GM23248 (cell line): ENCODE results near the gene NUP210. TPM values are rescaled to one million over a fixed set of nuclear protein-coding genes. Genes with fewer than 3 reads are reported as not detected.

Experiments
- DNase-seq: peaks from one replicate; pipeline ENCODE4 v3.0.0-alpha.2; 2015
- H2AFZ ChIP-seq: fragments of 200-600 bp; sonication (generic); 2 replicates; pipeline ENCODE4 v1.6.1; 2016; ENCODE audit warnings: antibody characterized with exemption
- H3F3A ChIP-seq: fragments of 200-600 bp; sonication (generic); 2 replicates; pipeline ENCODE4 v1.6.1; 2016; ENCODE audit warnings: mild to moderate bottlenecking, antibody characterized with exemption, mixed run types; ENCODE audit not compliant: insufficient read depth
- H3K27ac ChIP-seq: fragments of 200-600 bp; sonication (generic); 2 replicates; pipeline ENCODE4 v1.5.1; 2016; ENCODE audit warnings: mild to moderate bottlenecking
- H3K27me3 ChIP-seq: fragments of 200-600 bp; sonication (generic); replicated peaks from 2 replicates; pipeline ENCODE4 v1.6.1; 2016; ENCODE audit warnings: mild to moderate bottlenecking; ENCODE audit not compliant: insufficient read depth
- H3K36me3 ChIP-seq: fragments of 200-600 bp; sonication (generic); 2 replicates; pipeline ENCODE4 v1.6.1; 2016; ENCODE audit warnings: low read depth, mild to moderate bottlenecking
- H3K4me1 ChIP-seq: fragments of 200-600 bp; sonication (generic); 2 replicates; pipeline ENCODE4 v1.6.1; 2016; ENCODE audit warnings: mild to moderate bottlenecking; ENCODE audit not compliant: insufficient read depth
- H3K4me2 ChIP-seq: fragments of 200-600 bp; sonication (generic); one replicate; pipeline ENCODE4 v1.6.1; 2016; ENCODE audit warnings: mild to moderate bottlenecking; ENCODE audit not compliant: unreplicated experiment
- H3K4me3 ChIP-seq: fragments of 200-600 bp; sonication (generic); 2 replicates; pipeline ENCODE4 v1.5.1; 2016; ENCODE audit warnings: mild to moderate bottlenecking
- H3K79me2 ChIP-seq: fragments of 200-600 bp; sonication (generic); 2 replicates; pipeline ENCODE4 v1.6.1; 2016; ENCODE audit warnings: mild to moderate bottlenecking; ENCODE audit not compliant: insufficient read depth
- H3K9ac ChIP-seq: fragments of 200-600 bp; sonication (generic); 2 replicates; pipeline ENCODE4 v1.6.1; 2016; ENCODE audit warnings: mild to moderate bottlenecking
- H3K9me2 ChIP-seq: fragments of 200-600 bp; sonication (generic); 2 replicates; pipeline ENCODE4 v1.6.1; 2016; ENCODE audit warnings: mixed run types, mild to moderate bottlenecking, moderate library complexity; ENCODE audit not compliant: insufficient read depth
- H3K9me3 ChIP-seq: fragments of 200-600 bp; sonication (generic); one replicate; pipeline ENCODE4 v1.6.1; 2017; ENCODE audit warnings: low read depth
- H4K20me1 ChIP-seq: fragments of 200-600 bp; sonication (generic); 2 replicates; pipeline ENCODE4 v1.6.0; 2016; ENCODE audit not compliant: insufficient read depth
- EZH2 ChIP-seq: fragments of 200-600 bp; sonication (generic); IDR thresholded peaks from 2 replicates; pipeline ENCODE4 v1.6.1; 2018; ENCODE audit warnings: antibody characterized with exemption, mild to moderate bottlenecking; ENCODE audit not compliant: insufficient read depth, poor library complexity, severe bottlenecking
- EZH2phosphoT487 ChIP-seq: fragments of 200-600 bp; sonication (generic); IDR thresholded peaks from 2 replicates; pipeline ENCODE4 v1.6.1; 2018; ENCODE audit warnings: antibody characterized with exemption, moderate library complexity, mild to moderate bottlenecking, low read depth; ENCODE audit not compliant: insufficient read depth
- WGBS, 2 experiments: methylation state at CpG; one replicate each; pipeline ENCODE4 v1.1.6; 2015 to 2017; ENCODE audit warnings: low lambda C conversion rate in 2 of 2, low coverage in 1 of 2; ENCODE audit errors: missing lambda C conversion rate in 2 of 2; 5-methylcytosine and 5-hydroxymethylcytosine counted together
- in situ Hi-C: fragments of 300-500 bp; cut with MboI; formaldehyde crosslinking; loops from 2 replicates; pipeline ENCODE4 v1.15.0; 2020
- polyA plus RNA-seq: library from polyadenylated mRNA; unstranded; fragments of >200 nt; fragmentation: Nextera tagmentation; extraction: Ambion mirVana; gene quantifications from 2 replicates; pipeline ENCODE4 v1.2.1, GENCODE V29; 2016
- total RNA-seq: library from RNA; depleted of rRNA; stranded (reverse); fragments of >200 nt; shearing (Covaris generic); gene quantifications from 2 replicates; pipeline ENCODE4 v1.2.3, GENCODE V29; 2014

NUP210 gene
- total and polyA plus RNA-seq, 2 experiments from 2014 or later = 0.04 TPM; not detected in 1

- H3K27ac ChIP-seq = no peak overlapping the region
- WGBS, 2 experiments = 20 to 27% methylated on average over 13 of the region's 13 CpGs
- H3K4me2 ChIP-seq = no peak overlapping the region
- H3K79me2 ChIP-seq = no peaks in the 10 kb centered on the region
- no peaks in the 10 kb centered on the region for H3K4me1 ChIP-seq
- H3K4me3 ChIP-seq = no peak overlapping the region
- no peaks in the 10 kb centered on the region for H3K9me3 ChIP-seq
- no peaks in the 10 kb centered on the region for H3K9me2 ChIP-seq
- peaks cover 22% of the 10 kb centered on the region; the same call in 1 of the 2 replicates for H3K27me3 ChIP-seq
- TF ChIP-seq EZH2 (no peak), EZH2phosphoT487 (no peak)
- no peaks in the 10 kb centered on the region for H3F3A ChIP-seq
- DNase-seq = no peak
- no peak overlapping the region for H2AFZ ChIP-seq
- in situ Hi-C loops = no loop called here
- no peaks in the 10 kb centered on the region for H3K36me3 ChIP-seq
- H3K9ac ChIP-seq = no peak overlapping the region
- no peaks in the 10 kb centered on the region for H4K20me1 ChIP-seq
Measured at GRCh38 chr3:13348661-13349396, 71.3 kb downstream of the NUP210 start.

GRCh38 chr3:13348100-13348499 lies 72.0 kb downstream of the NUP210 start:
- Histone ChIP-seq H3K27ac (no peak overlapping the region), H3K4me2 (no peak overlapping the region), H3K9me2 (no peaks in the 10 kb centered on the region), H3F3A (no peaks in the 10 kb centered on the region), H4K20me1 (no peaks in the 10 kb centered on the region), H3K27me3 (peaks cover 22% of the 10 kb centered on the region; the same call in 1 of the 2 replicates), H3K4me1 (no peaks in the 10 kb centered on the region), H2AFZ (no peak overlapping the region), H3K79me2 (no peaks in the 10 kb centered on the region), H3K36me3 (no peaks in the 10 kb centered on the region), H3K9ac (no peak overlapping the region), H3K9me3 (no peaks in the 10 kb centered on the region), H3K4me3 (no peak overlapping the region)
- no peak for DNase-seq
- in situ Hi-C loops = no loop called here
- no peak for TF ChIP-seq EZH2
- no peak for TF ChIP-seq EZH2phosphoT487
- 26 to 39% methylated on average over 3 of the region's 3 CpGs for WGBS, 2 experiments

- no peaks in the 10 kb centered on the region for H4K20me1 ChIP-seq
- H3K9me3 ChIP-seq = no peaks in the 10 kb centered on the region
- in situ Hi-C loops = no loop called here
- H2AFZ ChIP-seq = no peak overlapping the region
- H3K79me2 ChIP-seq = no peaks in the 10 kb centered on the region
- DNase-seq = peak; percentile 10
- H3K4me3 ChIP-seq = no peak overlapping the region
- H3K4me1 ChIP-seq = no peaks in the 10 kb centered on the region
- H3K36me3 ChIP-seq = no peaks in the 10 kb centered on the region
- peaks cover 22% of the 10 kb centered on the region; the same call in 1 of the 2 replicates for H3K27me3 ChIP-seq
- TF ChIP-seq EZH2 (no peak), EZH2phosphoT487 (no peak)
- H3K9me2 ChIP-seq = no peaks in the 10 kb centered on the region
- no peak overlapping the region for H3K9ac ChIP-seq
- WGBS, 2 experiments = 33 to 35% methylated on average over 15 of the region's 15 CpGs
- no peak overlapping the region for H3K27ac ChIP-seq
- H3K4me2 ChIP-seq = no peak overlapping the region
- H3F3A ChIP-seq = no peaks in the 10 kb centered on the region
Measured at GRCh38 chr3:13347390-13347950, 72.7 kb downstream of the NUP210 start.

DNA sequence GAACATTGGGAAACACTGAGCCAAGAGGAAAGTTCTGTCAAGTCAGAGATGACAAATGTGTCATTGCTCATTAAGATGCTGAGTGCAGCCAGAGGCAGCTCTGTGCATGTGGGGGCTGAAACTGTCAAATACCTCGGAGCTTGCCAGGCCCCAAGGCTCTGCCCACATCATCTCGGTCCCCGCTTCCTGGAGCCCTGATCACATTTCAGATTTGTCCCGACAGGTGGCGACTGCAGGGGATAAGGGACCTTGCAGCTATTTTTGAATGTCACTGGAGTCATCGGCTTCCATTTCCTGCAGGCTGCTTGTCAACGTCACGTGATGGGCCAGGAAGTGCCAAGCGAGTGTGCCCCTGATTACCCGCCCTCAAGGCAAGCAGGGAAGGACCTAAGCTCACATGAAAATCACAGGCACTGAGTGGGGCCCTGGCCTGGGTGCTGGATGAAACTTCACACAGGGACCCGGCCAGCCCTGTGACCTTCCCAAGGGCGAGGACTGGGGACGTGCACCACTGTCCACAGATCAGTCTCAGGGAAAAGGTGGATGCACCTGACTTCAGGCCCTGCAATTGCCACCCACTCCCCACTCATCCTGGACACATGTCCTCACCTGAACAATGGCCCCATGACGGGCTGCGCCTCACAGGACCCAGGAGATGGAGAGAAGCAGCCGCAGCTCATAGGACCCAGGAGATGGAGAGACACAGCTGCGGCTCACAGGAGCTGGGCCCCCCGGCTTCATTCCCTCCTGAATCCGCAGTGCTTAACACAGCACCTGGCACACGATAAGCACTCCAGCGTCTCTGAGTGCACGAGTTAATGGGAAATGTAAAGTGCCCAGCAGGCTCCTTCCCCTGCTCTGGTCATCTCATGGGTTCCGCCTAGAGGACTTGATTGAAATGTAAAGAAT lies 73.4 kb downstream of the NUP210 start:
- Histone ChIP-seq H3K9ac (no peak overlapping the region), H4K20me1 (no peaks in the 10 kb centered on the region), H2AFZ (no peak overlapping the region), H3K4me1 (no peaks in the 10 kb centered on the region), H3K36me3 (no peaks in the 10 kb centered on the region), H3K4me2 (no peak overlapping the region), H3K4me3 (no peak overlapping the region), H3K27me3 (peaks cover 22% of the 10 kb centered on the region; the same call in 1 of the 2 replicates), H3K79me2 (no peaks in the 10 kb centered on the region), H3F3A (no peaks in the 10 kb centered on the region), H3K9me2 (no peaks in the 10 kb centered on the region), H3K9me3 (no peaks in the 10 kb centered on the region), H3K27ac (no peak overlapping the region)
- no peak for DNase-seq
- WGBS, 2 experiments = 57 to 60% methylated on average over 22 to 23 of the region's 23 CpGs
- in situ Hi-C loops = no loop called here
- TF ChIP-seq EZH2 (no peak), EZH2phosphoT487 (no peak)
